OCI-LY7 (cell line): ENCODE results near the gene SNRNP35. TPM values are rescaled to one million over a fixed set of nuclear protein-coding genes. Genes with fewer than 3 reads are reported as not detected.
A peak's percentile ranks its signal among the peaks of the same experiment; 100 is the strongest.

Experiments used
- BruUV-seq: library from RNA; stranded (reverse); fragments of 400-500 nt; replicated peaks from 2 replicates; lab custom pipeline; 2021; lab: Mats Ljungman, UMichigan
- CTCF ChIA-PET: fragments of 300-600 bp; sonication (Branson Sonifier 250); formaldehyde crosslinking; loops from one replicate; lab custom pipeline; 2022; ENCODE audit warnings: antibody characterized with exemption; ENCODE audit not compliant: unreplicated experiment; lab: Charles Lee
- POLR2A ChIA-PET: fragments of 300-600 bp; sonication (Branson Sonifier 250); formaldehyde crosslinking; loops from one replicate; lab custom pipeline; 2022; ENCODE audit warnings: antibody characterized with exemption; lab: Charles Lee
- DNase-seq: peaks from one replicate; pipeline ENCODE4 v3.0.0-alpha.2; 2015; ENCODE audit warnings: low spot score
- H2AFZ ChIP-seq: fragments of 200-600 bp; sonication (generic), shearing (Covaris generic); 2 replicates; pipeline ENCODE4 v1.6.1; 2014; ENCODE audit warnings: mild to moderate bottlenecking, antibody characterized with exemption, low read length, moderate library complexity
- H3K27ac ChIP-seq: fragments of 200-600 bp; sonication (generic); 2 replicates; pipeline ENCODE4 v1.5.1; 2014; ENCODE audit warnings: mixed run types, low read depth, mild to moderate bottlenecking, moderate library complexity, low read length, inconsistent platforms; ENCODE audit not compliant: poor library complexity, severe bottlenecking
- H3K36me3 ChIP-seq: fragments of 200-600 bp; sonication (generic); 2 replicates; pipeline ENCODE4 v1.6.1; 2014; ENCODE audit warnings: mild to moderate bottlenecking, antibody characterized with exemption, low read length, moderate library complexity, mixed read lengths; ENCODE audit not compliant: insufficient read depth
- H3K4me1 ChIP-seq: fragments of 200-600 bp; sonication (generic); 2 replicates; pipeline ENCODE4 v1.5.1; 2014; ENCODE audit warnings: mild to moderate bottlenecking, low read length; ENCODE audit not compliant: insufficient read depth, poor library complexity, severe bottlenecking
- H3K4me2 ChIP-seq: fragments of 200-600 bp; sonication (generic); 2 replicates; pipeline ENCODE4 v1.6.1; 2014; ENCODE audit warnings: mild to moderate bottlenecking, low read length
- H3K4me3 ChIP-seq: fragments of 200-600 bp; sonication (generic); 2 replicates; pipeline ENCODE4 v1.5.1; 2014; ENCODE audit warnings: mild to moderate bottlenecking, low read depth, low read length; ENCODE audit not compliant: poor library complexity, severe bottlenecking
- H3K79me2 ChIP-seq: fragments of 200-600 bp; sonication (generic); 2 replicates; pipeline ENCODE4 v1.6.1; 2016; ENCODE audit warnings: low read depth, mild to moderate bottlenecking, low read length, moderate library complexity, mixed read lengths; ENCODE audit not compliant: insufficient read depth
- H3K9me2 ChIP-seq: fragments of 200-600 bp; sonication (generic); 2 replicates; pipeline ENCODE4 v1.6.1; 2016; ENCODE audit warnings: mild to moderate bottlenecking, low read length, mixed read lengths; ENCODE audit not compliant: insufficient read depth
- H3K9me3 ChIP-seq: fragments of 200-600 bp; sonication (generic); 2 replicates; pipeline ENCODE4 v1.6.1; 2014; ENCODE audit warnings: mild to moderate bottlenecking, mixed run types, low read length, mixed read lengths
- H4K20me1 ChIP-seq: fragments of 200-600 bp; sonication (generic); 2 replicates; pipeline ENCODE4 v1.6.1; 2014; ENCODE audit warnings: mild to moderate bottlenecking, antibody characterized with exemption, low read length, moderate library complexity, mixed read lengths; ENCODE audit not compliant: insufficient read depth
- EZH2phosphoT487 ChIP-seq: fragments of 200-600 bp; sonication (generic); IDR thresholded peaks from 2 replicates; pipeline ENCODE4 v1.6.1; 2018; ENCODE audit warnings: low read depth, borderline replicate concordance, mild to moderate bottlenecking, mixed run types, antibody characterized with exemption, low read length, moderate library complexity, mixed read lengths
- intact Hi-C: fragments of 100-400 bp; cut with micrococcal nuclease; formaldehyde crosslinking; loops from one replicate; pipeline ENCODE4 v1.10.0; 2022; ENCODE audit not compliant: unreplicated experiment
- total RNA-seq, 2 experiments: library from RNA; depleted of rRNA in 1 of 2; stranded (reverse); fragments of >200 nt in 1 of 2; shearing (Covaris generic) in 1 of 2; gene quantifications; 2 replicates each; pipeline ENCODE4 v1.2.3, GENCODE V29; 2014 to 2022
- TF ChIP-seq, protein P1 (sequence below): fragments of 200-600 bp; sonication (generic); conservative IDR thresholded peaks from 2 replicates; pipeline ENCODE4 v1.5.1; 2014; ENCODE audit warnings: mild to moderate bottlenecking, antibody characterized with exemption, low read length, moderate library complexity, mixed read lengths

Gene SNRNP35
- total RNA-seq, 2 experiments from 2014 or later = 29.3 to 31.3 TPM

DNA sequence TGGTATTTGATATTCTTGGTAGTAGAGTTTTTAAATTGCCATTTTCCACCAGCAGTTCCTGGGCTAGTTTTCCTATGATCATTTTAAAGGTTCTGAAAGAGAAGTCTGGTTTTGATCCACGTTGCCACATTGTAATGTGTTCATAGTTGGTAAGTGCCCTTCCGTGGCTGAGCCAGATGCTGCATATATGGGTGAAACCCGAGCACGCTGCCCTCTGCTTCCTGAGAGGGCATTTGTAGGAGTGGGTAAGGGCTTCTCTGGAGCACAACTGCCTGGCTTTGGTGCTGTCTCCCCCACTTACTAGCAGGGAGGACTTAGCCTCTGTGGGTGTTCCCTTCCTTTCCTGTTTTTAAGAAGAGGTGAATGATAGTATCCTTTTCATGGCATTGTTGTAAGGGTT is 7.1 kb downstream of the SNRNP35 start:
- Histone ChIP-seq H4K20me1 (no peaks in the 10 kb centered on the region), H3K9me3 (no peaks in the 10 kb centered on the region), H3K9me2 (no peaks in the 10 kb centered on the region), H3K4me1 (peaks cover 13% of the 10 kb centered on the region), H3K79me2 (peaks cover 7% of the 10 kb centered on the region; the same call in 1 of the 2 replicates), H3K27ac (no peak overlapping the region), H3K36me3 (peaks cover 33% of the 10 kb centered on the region; the same call in 1 of the 2 replicates), H3K4me3 (no peak overlapping the region), H2AFZ (no peak overlapping the region), H3K4me2 (no peak overlapping the region)
- POLR2A ChIA-PET = interaction anchor here (0.6 kb wide), 1 partner anchor 106 kb away, joined by 4 read pairs; no protein-coding TSS in a partner anchor
- CTCF ChIA-PET = no interaction called here
- TF ChIP-seq EZH2phosphoT487 = no peak
- TF ChIP-seq, protein P1, sequence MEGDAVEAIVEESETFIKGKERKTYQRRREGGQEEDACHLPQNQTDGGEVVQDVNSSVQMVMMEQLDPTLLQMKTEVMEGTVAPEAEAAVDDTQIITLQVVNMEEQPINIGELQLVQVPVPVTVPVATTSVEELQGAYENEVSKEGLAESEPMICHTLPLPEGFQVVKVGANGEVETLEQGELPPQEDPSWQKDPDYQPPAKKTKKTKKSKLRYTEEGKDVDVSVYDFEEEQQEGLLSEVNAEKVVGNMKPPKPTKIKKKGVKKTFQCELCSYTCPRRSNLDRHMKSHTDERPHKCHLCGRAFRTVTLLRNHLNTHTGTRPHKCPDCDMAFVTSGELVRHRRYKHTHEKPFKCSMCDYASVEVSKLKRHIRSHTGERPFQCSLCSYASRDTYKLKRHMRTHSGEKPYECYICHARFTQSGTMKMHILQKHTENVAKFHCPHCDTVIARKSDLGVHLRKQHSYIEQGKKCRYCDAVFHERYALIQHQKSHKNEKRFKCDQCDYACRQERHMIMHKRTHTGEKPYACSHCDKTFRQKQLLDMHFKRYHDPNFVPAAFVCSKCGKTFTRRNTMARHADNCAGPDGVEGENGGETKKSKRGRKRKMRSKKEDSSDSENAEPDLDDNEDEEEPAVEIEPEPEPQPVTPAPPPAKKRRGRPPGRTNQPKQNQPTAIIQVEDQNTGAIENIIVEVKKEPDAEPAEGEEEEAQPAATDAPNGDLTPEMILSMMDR = no peak
- DNase-seq = no peak
- no TSS peak for BruUV-seq
- intact Hi-C loops = no loop called here

DNA sequence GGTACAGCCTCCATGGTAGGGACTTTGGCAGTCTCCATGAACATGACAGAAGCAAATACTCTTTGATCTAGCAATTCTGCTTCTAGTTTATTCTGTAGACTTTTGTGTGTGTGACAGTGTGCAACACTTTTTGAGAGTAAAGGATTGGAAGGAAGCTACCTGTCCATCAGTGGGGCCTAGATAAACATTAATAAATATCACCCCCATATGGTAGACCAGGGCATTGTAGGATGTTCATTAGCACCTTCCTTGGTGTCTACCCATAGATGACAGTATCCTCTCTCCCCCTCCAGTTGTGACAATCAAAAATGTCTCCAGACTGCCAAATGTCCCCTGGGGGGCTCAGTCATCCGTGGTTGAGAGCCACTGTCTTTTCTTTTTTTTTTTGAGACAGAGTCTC is 10.8 kb downstream of the SNRNP35 start:
- peaks cover 12% of the 10 kb centered on the region for H3K4me1 ChIP-seq
- DNase-seq = peak; percentile 63
- H3K79me2 ChIP-seq = no peaks in the 10 kb centered on the region
- H3K27ac ChIP-seq = no peak overlapping the region
- peak overlapping the region; percentile 12; the same call in 1 of the 2 replicates for H3K4me2 ChIP-seq
- H3K4me3 ChIP-seq = no peak overlapping the region
- POLR2A ChIA-PET = interaction anchor here (0.6 kb wide), 1 partner anchor 8 kb away, joined by 3 read pairs; no protein-coding TSS in a partner anchor
- no TSS peak for BruUV-seq
- no peak overlapping the region for H2AFZ ChIP-seq
- intact Hi-C loops = loop anchor here (2.0 kb wide), 1 partner anchor 198 kb away; the partner anchor contains the start of gene CDK2AP1
- CTCF ChIA-PET = no interaction called here
- H4K20me1 ChIP-seq = no peaks in the 10 kb centered on the region
- peaks cover 28% of the 10 kb centered on the region; the same call in 1 of the 2 replicates for H3K36me3 ChIP-seq
- TF ChIP-seq EZH2phosphoT487 = no peak
- TF ChIP-seq, protein P1 = peak; percentile 75
- H3K9me3 ChIP-seq = no peaks in the 10 kb centered on the region
- H3K9me2 ChIP-seq = no peaks in the 10 kb centered on the region

DNA sequence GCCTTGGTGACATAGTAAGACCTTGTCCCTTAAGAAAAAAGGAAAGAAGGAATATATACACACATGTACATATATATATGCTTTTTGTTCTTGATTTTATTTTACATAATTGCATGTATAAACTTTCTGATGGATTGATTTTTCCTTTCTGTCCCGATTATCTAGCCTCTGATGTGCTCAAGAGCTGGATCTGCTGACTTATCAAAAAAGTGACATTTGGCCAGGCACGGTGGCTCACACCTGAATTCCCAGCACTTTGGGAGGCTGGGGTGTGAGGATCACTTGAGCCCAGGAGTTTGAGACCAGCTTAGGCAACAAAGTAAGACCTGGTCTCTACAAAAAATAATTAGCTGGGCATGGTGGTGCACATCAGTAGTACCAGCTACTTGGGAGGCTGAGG is 12.0 kb downstream of the SNRNP35 start:
- Histone ChIP-seq H3K79me2 (no peaks in the 10 kb centered on the region), H2AFZ (no peak overlapping the region), H3K4me3 (no peak overlapping the region), H3K4me2 (no peak overlapping the region), H3K36me3 (peaks cover 22% of the 10 kb centered on the region; the same call in 1 of the 2 replicates), H3K9me2 (no peaks in the 10 kb centered on the region), H4K20me1 (no peaks in the 10 kb centered on the region), H3K27ac (no peak overlapping the region), H3K4me1 (peaks cover 18% of the 10 kb centered on the region), H3K9me3 (no peaks in the 10 kb centered on the region)
- no TSS peak for BruUV-seq
- TF ChIP-seq, protein P1 = no peak
- no peak for TF ChIP-seq EZH2phosphoT487
- intact Hi-C loops = loop anchor here (2.0 kb wide), 1 partner anchor 199 kb away; the partner anchor contains the start of gene CDK2AP1
- POLR2A ChIA-PET = interaction anchor here (0.5 kb wide), 1 partner anchor 296 kb away, joined by 3 read pairs; no protein-coding TSS in a partner anchor
- CTCF ChIA-PET = no interaction called here
- no peak for DNase-seq
